Fibroblast of pulmonary artery (primary cell): Measurements from ENCODE around the gene ENO3.
"Not testable (repeated sequence)": the region's sequence is repeated elsewhere in the genome, so short reads cannot be mapped to it uniquely, and the experiment has no call there.

Experiments
- DNase-seq: peaks from one replicate; pipeline ENCODE4 v3.0.0-alpha.2; 2010; ENCODE audit warnings: low read depth
- H3K4me3 ChIP-seq: replicated peaks from 2 replicates; pipeline ENCODE4 v1.5.1; 2011; ENCODE audit warnings: low read depth, mild to moderate bottlenecking, control low read depth, low read length, moderate library complexity
- TF ChIP-seq, protein P1 (sequence below): IDR thresholded peaks from 2 replicates; pipeline ENCODE4 v1.5.1; 2011; ENCODE audit warnings: mild to moderate bottlenecking, control low read depth, low read length, inconsistent platforms; ENCODE audit errors: missing control alignments

ENO3 gene

GRCh38 chr17:4908711-4909496 lies 42.0 kb upstream of the ENO3 start:
- no peak overlapping the region for H3K4me3 ChIP-seq
- TF ChIP-seq, protein P1, sequence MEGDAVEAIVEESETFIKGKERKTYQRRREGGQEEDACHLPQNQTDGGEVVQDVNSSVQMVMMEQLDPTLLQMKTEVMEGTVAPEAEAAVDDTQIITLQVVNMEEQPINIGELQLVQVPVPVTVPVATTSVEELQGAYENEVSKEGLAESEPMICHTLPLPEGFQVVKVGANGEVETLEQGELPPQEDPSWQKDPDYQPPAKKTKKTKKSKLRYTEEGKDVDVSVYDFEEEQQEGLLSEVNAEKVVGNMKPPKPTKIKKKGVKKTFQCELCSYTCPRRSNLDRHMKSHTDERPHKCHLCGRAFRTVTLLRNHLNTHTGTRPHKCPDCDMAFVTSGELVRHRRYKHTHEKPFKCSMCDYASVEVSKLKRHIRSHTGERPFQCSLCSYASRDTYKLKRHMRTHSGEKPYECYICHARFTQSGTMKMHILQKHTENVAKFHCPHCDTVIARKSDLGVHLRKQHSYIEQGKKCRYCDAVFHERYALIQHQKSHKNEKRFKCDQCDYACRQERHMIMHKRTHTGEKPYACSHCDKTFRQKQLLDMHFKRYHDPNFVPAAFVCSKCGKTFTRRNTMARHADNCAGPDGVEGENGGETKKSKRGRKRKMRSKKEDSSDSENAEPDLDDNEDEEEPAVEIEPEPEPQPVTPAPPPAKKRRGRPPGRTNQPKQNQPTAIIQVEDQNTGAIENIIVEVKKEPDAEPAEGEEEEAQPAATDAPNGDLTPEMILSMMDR: peak; percentile 86
- DNase-seq: peak; percentile 97

- peak; percentile 22 for DNase-seq
- TF ChIP-seq, protein P1: no peak
These were observed 36.9 kb upstream of the ENO3 start for GRCh38 chr17:4913994-4914393.

GRCh38 chr17:4914551-4914950 lies 36.4 kb upstream of the ENO3 start:
- not testable (repeated sequence) for H3K4me3 ChIP-seq, DNase-seq

More at GRCh38 chr17:4913994-4914393, 36.9 kb upstream of the ENO3 start:
- no peak overlapping the region for H3K4me3 ChIP-seq

DNA sequence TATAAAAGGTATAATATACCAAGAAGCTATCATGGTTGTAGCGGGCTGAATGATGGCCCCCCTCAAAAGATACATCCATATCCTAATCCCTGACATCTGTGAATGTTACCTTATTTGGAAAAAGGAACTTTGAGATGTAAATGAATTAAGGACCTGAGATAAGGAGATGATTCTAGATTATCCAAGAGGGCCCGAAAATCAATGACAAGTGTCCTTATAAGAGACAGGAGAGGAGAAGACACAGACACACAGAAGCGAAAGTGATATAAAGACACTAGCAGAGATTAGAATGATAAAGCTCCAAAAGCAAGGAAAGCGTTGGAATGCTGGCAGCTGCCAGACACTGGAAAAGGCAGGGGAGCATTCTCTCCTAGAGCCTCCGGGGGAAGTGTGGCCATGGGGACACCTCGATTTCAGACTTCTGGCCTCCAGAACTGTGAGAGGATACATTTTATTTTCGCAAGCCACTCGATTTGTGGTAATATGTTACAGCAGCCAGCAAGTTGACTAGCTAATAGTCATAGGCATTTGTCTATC lies 31.3 kb upstream of the ENO3 start:
- TF ChIP-seq, protein P1: no peak
- H3K4me3 ChIP-seq: no peak overlapping the region
- no peak for DNase-seq

DNA sequence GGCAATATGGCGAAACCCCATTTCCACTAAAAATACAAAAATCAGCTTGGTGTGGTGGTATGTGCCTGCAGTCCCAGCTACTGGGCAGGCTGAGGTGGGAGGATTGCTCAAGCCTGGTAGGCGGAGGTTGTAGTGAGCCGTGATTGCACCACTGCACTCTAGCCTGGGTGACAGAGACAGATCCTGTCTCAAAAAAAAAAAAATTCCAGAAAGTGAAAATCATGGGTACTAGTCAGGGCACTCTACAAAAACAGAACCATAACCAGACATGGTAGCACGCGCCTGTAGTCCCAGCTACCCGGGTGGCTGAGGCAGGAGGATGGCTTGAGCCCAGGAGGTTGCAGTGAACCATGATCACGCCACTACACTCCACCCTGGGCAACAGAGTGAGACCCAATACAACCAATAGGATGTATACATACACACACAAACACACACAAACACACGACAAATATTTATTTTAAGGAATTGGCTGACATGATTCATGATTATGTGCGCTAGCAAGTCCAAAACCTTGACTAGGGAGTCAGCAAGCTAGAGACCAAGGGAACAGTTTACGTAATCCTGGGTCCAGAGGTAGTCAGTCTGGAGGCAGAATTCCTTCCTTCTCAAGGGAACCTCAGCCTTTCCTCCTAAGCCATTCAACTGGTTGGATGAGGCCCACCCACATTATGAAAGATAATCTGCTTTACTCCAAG lies 30.4 kb upstream of the ENO3 start:
- TF ChIP-seq, protein P1: no peak
- H3K4me3 ChIP-seq: no peak overlapping the region
- peak; percentile 69 for DNase-seq

DNA sequence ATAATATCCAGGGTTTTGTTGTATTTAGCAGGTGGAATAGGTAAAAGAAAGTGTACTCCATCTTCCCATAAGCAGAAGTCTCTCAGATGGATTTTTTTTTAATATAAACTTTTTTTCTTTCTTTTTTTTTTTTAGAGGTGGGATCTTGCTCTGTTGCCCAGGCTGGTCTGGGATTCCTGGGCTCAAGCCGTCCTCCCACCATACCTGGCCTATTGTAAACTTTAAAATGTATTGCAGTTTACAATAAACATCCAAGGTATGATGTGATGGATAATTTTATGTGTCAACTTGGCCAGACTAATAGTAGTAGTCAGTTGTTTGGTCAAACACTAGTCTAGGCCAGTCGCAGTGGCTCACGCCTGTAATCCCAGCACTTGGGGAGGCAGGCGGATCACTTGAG lies 29.6 kb upstream of the ENO3 start:
- TF ChIP-seq, protein P1: no peak
- no peak overlapping the region for H3K4me3 ChIP-seq
- DNase-seq: no peak

- DNase-seq, H3K4me3 ChIP-seq: not testable (repeated sequence)
These were observed 24.2 kb upstream of the ENO3 start for GRCh38 chr17:4926577-4927335.
